ENCODE data around the gene SLC38A3.

SLC38A3 gene

GRCh38 chr3:50204804-50205412, at the start of gene SLC38A3:
Gene SLC38A3, plus strand, starts transcription at chr3:50205271. Its CDS starts 8,929 bp downstream, at chr3:50214200.
- peak; percentile 70 for DNase-seq

GRCh38 chr3:50155491-50155878, 49.6 kb upstream of the SLC38A3 start:
- DNase-seq = no peak

DNA sequence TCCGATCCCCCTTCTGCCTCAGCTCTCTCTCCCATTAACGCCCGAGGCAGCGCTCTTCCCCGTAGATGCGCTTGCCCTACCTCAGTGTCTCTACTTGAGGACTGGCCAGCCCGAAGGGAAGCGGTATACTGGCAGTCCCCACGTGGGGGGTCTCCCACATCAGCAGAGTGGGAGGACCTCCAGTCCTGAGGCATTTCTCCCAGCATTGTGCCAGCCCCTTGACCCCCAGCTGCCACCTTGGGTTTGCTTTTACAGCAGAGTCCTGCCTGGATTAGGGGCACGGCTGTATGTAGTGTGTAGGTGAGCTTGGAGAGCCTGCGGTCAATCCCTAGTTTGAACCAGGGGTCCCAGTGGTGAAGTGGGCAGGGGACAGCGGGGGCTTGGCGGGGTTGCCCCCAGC, 49.2 kb upstream of the SLC38A3 start:
- DNase-seq = peak; percentile 30

DNA sequence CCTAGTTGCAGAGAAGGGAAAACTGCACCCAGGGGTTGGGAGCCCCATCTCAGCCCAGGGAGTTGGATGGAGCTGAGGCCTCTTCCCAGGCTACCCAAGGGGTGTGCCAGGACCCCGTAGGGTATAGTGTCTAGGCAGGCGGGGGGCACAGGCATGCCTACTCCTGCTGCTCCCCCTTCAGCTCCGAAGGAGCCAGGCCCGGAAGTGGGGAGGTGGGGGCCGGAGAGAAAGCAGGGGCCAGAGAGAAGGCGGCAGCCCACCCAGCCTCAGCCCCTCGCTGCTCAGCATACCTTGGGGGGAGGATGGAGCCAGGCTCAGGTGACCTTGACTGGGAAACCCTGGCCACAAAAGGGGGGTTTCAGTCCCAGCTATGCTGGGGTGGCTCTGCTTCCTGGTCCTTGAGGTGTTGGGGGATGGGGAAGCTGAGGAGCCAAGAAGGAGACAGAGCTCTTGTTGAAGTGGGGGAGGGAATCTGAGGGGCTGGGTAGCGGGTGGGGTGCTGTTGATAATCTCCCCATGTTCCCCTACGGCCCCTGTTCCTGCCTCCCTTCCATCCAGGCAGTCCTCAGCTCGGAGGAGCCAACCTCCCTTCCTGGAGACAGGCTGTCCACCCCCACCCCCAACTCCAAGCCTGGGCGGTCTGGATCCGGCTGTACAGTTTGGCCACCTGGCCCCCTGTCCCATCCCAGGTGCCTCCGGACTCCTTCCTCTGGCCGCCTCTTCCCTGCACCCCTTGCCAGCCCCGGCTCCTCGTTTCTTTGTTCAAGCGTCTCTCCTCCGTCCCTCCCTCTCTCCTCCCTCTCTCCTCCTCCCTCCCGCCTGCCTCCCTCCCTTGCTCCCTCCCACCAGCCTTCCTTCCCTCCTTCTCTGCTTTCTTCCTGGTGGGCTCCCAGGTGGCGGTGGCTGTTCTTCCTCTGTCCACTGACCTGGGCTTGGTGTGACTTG, 48.2 kb upstream of the SLC38A3 start:
- peak; percentile 49 for DNase-seq

DNA sequence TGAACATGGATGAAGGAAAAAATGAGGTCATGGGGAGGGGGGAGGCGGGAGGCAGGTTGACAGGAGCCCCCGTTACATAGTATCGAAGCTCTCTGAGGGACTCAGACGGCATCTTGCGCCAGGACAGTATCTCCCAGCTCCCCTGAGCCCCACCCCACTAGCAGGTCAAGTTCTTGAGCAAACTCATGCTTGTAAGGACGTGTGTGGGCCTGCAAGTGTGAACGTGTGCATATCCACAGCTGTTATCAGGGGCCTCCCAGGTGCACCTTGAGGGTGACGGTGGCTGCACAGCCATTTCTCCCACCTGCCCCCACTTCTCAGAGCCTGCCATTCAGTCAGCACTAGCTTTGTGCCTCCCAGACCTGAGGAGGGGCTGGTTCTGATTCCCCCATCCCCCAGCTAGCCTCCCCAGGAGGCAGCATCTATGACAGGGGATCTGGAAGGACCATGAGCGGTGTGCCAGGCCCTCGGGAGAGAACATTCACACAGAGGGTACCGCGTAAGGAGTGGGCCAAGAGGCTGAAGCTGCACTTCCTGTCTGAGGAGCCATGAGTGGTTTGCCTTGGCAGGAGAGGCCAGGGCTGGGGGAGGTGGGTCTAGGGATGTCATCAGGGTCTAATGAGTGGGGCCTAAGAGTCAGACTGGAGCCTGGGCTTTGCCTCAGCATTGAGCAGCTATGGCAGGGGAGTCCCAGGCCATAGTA, 47.1 kb upstream of the SLC38A3 start:
- DNase-seq = no peak

DNA sequence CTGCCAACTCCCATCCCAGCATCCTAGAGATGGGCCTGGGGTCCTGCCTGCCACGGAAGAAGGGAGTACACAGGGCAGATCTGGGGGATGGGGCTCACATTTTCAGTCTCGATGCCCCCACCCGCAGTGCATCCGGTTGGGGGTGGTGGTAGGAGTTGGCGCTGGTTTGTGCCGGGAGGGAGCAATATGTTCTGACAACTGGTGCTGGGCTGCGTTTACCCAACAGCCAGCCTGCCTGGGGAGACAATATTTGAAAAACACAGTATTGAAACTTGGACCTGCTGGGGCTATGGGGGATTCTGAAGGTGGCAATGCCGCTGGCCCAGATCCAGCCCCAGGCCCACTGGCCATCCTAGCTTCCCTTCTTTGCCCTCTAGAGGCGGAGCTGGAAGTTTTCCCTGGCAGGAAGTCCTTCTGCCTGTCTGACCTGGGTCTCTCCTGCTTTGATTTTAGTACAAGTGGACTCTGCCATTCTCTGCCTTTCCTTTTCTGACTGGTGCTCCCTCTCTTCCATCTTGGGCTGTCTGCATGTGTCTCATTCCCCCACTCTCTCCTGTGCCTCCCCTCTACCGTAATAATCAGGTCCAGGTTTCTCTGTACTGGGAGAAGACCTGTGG, 46.4 kb upstream of the SLC38A3 start:
- no peak for DNase-seq

GRCh38 chr3:50160561-50160983, 44.5 kb upstream of the SLC38A3 start:
- peak; percentile 56 for DNase-seq

DNA sequence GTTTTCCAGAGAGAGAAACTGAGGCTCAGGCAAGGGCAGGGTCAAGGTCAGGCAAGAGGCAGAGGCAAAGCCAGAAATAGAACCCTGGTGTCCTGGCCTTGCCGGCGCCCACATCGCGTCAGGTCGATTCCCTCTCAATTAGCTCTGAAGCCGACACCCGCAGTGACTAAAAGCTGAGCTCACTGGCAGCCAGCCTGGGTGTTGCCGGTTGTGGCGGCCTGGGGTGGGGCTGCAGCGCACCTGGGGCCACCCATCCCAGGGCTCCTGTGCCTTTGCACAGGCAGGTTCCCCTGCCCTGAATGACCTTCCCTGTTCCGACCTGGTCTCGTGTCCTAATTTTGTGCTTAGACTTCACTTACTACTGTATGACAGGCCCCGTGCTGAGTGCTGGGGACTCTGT, 43.8 kb upstream of the SLC38A3 start:
- DNase-seq = no peak

- no peak for DNase-seq
Measured at GRCh38 chr3:50162034-50162883, 42.8 kb upstream of the SLC38A3 start.

DNA sequence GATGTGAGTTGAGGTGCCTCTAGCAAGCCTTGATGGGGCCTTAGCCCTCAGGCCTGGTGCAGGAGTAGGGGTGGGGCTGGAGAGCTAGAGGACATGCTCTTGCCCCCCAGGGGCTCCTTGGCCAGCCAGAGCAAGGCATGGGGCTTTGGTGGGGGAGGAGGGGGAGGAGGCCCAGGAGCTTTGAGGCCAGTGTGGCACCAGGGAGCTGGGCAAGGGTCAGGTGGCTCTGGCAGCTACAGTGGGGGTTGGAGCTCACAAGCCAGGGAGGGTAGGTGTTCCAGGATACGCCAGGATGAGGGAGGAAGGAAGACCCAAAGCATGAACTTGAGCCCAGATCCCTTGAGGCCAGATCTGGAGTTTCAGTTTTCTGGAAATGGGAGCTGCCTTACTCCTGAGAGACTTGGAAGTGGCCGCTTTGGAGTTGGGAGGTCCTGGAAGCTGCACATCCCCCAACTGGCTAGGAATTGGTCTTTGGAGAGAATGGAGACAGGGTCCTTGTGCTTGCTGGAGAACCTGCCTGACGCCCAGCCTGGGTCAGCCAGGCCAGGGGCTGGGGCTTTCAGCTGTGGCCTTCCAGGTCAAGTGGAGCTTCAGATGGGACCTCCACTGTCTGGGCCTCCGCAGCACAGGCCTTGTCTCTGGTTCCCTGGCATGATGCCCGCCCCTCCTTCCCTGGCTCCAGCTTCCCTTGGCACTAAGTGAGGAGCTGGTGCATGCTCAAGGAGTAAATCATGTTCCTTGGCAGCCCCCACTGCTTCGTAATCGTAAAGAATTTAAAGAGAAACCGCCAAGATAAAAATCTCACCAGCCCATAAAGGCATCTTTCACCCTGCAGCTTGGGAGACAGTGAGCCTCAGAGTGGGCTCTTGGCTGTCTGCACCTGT, 41.3 kb upstream of the SLC38A3 start:
- DNase-seq = no peak

DNA sequence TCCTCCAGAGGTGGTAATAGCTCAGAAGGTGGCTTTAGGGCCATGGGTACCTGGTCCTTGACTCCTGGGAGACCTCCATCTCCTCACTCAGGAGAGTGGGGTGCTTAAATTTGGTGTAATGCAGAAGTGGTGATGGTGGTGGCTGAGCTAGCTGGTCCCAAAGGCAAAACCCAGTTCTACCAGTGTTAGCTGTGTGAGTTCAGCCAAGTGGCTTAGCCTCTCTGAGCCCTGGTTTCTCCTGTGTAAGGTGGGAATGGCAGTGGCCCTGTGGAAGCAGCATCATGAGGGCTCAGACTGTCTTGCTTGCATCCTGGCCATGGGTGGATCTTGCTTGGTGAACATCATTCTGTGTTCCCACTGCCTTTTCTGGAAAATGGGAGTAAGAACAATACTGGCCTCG, 40.6 kb upstream of the SLC38A3 start:
- no peak for DNase-seq

- no peak for DNase-seq
Measured at GRCh38 chr3:50164984-50165909, 39.8 kb upstream of the SLC38A3 start.

GRCh38 chr3:50165910-50166538, 39.0 kb upstream of the SLC38A3 start:
- DNase-seq = no peak

DNA sequence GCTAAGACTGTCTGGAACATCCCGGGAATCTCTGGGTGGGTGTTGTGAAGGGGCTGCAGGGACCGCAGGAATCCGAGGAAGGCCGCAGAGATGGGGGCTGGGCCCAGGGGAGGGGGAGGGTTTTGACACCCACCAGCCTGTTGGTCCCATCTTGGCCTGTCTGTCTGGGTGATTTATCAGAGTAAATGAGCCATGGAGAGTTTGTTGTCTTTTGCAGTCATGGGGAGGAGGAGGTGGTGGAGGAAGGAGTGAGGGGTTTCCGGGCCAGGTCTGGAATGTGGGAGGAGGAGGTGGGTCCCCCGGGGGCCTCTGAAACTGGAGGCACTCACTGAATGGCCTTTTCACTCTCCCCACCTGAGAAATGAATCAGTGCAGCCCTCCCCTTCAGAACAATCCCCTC, 38.5 kb upstream of the SLC38A3 start:
- DNase-seq = no peak

DNA sequence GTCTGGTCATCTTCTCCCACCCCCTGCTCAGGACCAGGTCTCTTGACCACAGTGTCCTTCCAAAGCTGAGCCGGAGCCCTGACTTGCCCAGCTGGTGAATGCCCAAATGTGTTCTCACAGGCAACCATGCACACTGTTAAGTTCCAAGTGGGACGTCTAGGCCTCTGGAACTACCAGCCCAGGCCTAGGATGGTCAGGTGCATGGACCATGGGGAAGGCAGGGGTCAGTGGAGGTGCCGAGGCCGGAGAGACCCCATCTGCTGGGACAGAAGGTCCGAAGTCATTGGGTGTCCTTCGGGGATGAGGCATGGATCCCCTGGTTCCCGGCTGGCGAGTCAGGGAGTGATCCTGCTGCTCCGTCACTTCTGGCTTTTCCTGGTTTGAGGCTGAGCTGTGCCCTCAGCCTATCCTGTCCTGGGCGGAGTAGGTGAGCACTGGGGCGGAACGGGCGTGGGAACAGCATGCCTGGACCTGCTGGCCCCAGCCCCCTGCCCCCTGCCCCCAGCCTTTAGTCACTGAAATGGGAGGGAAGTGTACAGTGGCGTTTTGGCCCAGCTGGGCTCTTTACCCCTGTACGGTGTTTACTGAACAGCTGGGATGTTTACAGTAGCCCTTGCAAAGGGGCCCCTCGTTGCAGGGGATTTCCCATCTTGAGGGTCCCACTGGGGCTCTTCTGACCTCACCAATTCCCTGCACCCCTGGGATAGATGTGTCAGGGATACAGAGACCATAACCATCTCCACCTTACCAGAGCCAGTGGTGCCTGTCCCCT, 37.8 kb upstream of the SLC38A3 start:
- no peak for DNase-seq

DNA sequence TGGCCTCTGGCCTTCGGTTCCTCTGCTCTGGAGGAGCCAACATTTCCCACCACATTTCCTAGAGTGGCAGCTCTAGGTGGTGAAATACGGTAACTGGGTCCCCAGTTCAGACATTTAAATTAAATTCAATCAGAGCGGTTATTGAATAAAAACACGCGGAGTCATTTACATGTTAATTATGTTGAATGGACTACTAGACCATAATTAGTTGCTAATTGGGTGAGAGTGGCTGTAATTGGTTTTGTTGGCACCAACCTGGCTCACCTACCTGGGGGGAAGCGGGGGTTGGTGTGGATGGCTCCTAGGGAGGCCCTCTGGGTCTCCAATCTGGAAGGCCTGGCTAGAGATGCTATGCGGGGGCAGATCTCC, 37.2 kb upstream of the SLC38A3 start:
- DNase-seq = peak; percentile 27

DNA sequence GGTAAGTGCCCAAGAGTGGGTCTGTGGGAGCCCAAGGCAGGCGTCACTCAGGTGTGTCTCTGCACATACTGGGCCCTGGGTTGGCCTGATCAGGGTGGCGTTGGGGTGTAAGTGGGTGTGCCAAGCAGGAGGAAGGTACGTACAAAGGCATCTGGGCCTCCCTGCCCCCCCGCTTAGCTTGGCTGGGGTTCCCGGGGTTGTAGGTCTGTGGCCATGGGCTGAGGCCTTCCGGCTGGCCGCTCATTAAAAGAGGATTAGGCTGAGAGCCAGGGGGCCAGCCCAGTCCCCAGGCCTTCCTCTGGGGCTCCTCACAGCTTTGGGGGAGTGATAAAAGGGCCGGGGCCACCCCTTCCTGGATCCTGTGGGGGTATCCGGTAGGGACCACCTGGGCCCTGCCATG, 36.7 kb upstream of the SLC38A3 start:
- no peak for DNase-seq

DNA sequence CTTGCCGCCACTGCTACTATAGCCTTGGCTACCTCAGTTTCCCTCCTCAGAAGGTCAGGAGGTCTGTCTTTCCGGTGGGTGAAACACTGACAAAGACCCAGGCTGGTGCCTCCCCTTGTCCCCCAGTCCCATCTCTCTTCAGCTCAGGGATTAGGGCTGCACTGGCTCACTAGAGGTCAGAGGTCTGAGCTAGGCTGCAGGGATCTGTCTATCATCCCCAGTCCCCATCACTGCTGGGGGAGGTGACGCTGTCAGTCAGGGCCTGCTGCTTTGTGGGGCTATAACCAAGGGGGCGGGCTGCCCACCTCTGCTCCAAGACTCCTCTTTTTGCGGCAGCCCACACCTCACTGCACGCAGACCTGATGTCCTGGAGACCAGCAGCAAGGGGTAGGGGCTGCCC, 36.3 kb upstream of the SLC38A3 start:
- no peak for DNase-seq
